ENCODE measurements around the gene TESK1.

The TESK1 gene

GRCh38 chr9:35649431-35650340 is 44.6 kb downstream of the TESK1 start:
- peak; percentile 49 for DNase-seq

- DNase-seq, result peak; percentile 48
Observed at GRCh38 chr9:35650341-35651158, 45.5 kb downstream of the TESK1 start, which contains the start of gene SIT1. SIT1 (minus strand) TSS chr9:35650931; CDS start chr9:35650853, 78 bp downstream.

- no peak for DNase-seq
Observed at GRCh38 chr9:35651956-35652828, 47.1 kb downstream of the TESK1 start.

- no peak for DNase-seq
Observed at GRCh38 chr9:35652829-35653209, 47.8 kb downstream of the TESK1 start.

GRCh38 chr9:35653611-35654010 is 48.5 kb downstream of the TESK1 start:
- DNase-seq, result no peak

- DNase-seq, result no peak
Observed at GRCh38 chr9:35656348-35656747, 51.3 kb downstream of the TESK1 start.

GRCh38 chr9:35656831-35657545 is 51.9 kb downstream of the TESK1 start:
- no peak for DNase-seq

GRCh38 chr9:35657546-35658136 is 52.6 kb downstream of the TESK1 start, which contains the start of gene RMRP:
RMRP (minus strand) TSS chr9:35658019.
- peak; percentile 91 for DNase-seq

GRCh38 chr9:35658137-35658967 is 53.3 kb downstream of the TESK1 start, which contains the start of gene CCDC107:
CCDC107 (plus strand) TSS chr9:35658292; CDS start chr9:35658380, 88 bp downstream.
- peak; percentile 86 for DNase-seq

GRCh38 chr9:35658968-35659220 is 53.8 kb downstream of the TESK1 start:
- DNase-seq, result no peak

GRCh38 chr9:35659340-35659739 is 54.3 kb downstream of the TESK1 start:
- DNase-seq, result no peak
